K562 (cell line): ENCODE results near the gene MMP24OS. TPM values are rescaled to one million over a fixed set of nuclear protein-coding genes. Genes with fewer than 3 reads are reported as not detected.

Experiments used
- CAMTA2 ChIP-seq: fragments of 250-450 bp; sonication (Bioruptor Pico); conservative IDR thresholded peaks from 2 replicates; pipeline ENCODE4 v1.5.1; 2022
- CBX1 ChIP-seq: sonication (generic); IDR thresholded peaks from 2 replicates; pipeline ENCODE4 v1.6.1; 2016; ENCODE audit warnings: antibody characterized with exemption, low read depth, mild to moderate bottlenecking
- CREB1 ChIP-seq, 2 experiments: sonication (generic) in 1 of 2; formaldehyde crosslinking in 1 of 2; IDR thresholded peaks; 2 replicates each; pipeline versions ENCODE4 v1.6.1 to v1.8.0; 2012 to 2022; ENCODE audit warnings: inconsistent platforms in 1 of 2, mild to moderate bottlenecking in 1 of 2, missing genetic modification reagents in 1 of 2, moderate library complexity in 1 of 2
- ETS2 ChIP-seq: IDR thresholded peaks from 2 replicates; pipeline ENCODE4 v1.6.1; 2016; ENCODE audit warnings: borderline replicate concordance, missing genetic modification characterization, mild to moderate bottlenecking, moderate library complexity, missing compliant biosample characterization; ENCODE audit not compliant: poor library complexity, severe bottlenecking
- GATAD2A ChIP-seq: fragments of 450-650 bp; IDR thresholded peaks from 2 replicates; pipeline ENCODE4 v1.6.1; 2017
- HMG20B ChIP-seq: fragments of 250-450 bp; sonication (Bioruptor Pico); IDR thresholded peaks from 2 replicates; pipeline ENCODE4 v1.5.0; 2021; ENCODE audit warnings: mild to moderate bottlenecking
- HNRNPH1 ChIP-seq: fragments of 200-400 bp; formaldehyde crosslinking; optimal IDR thresholded peaks from 2 replicates; pipeline ENCODE3; 2017; ENCODE audit warnings: low read depth, mild to moderate bottlenecking, low read length, moderate library complexity
- MAFF ChIP-seq: IDR thresholded peaks from 2 replicates; pipeline ENCODE4 v1.6.1; 2012; ENCODE audit warnings: low read length, improper control_type of control experiment
- NFRKB ChIP-seq: fragments of 450-650 bp; IDR thresholded peaks from 2 replicates; pipeline ENCODE4 v1.6.1; 2016; ENCODE audit warnings: low read depth
- NR3C1 ChIP-seq: sonication (generic); formaldehyde crosslinking; IDR thresholded peaks from 2 replicates; pipeline ENCODE4 v1.8.1; 2022; ENCODE audit warnings: missing genetic modification reagents
- SPI1 ChIP-seq: IDR thresholded peaks from 2 replicates; pipeline ENCODE4 v1.6.1; 2011; ENCODE audit warnings: low read depth, low read length, control low read depth, borderline replicate concordance
- XRCC4 ChIP-seq: IDR thresholded peaks from one replicate; pipeline ENCODE4 v1.6.1; 2011; ENCODE audit not compliant: insufficient read depth, insufficient read length; ENCODE audit errors: extremely low read depth
- ZNF175 ChIP-seq: fragments of 200-800 bp; sonication (Bioruptor generic); IDR thresholded peaks from 2 replicates; pipeline ENCODE4 v1.6.1; 2016; ENCODE audit warnings: low read depth, mild to moderate bottlenecking, missing genetic modification characterization, missing compliant biosample characterization
- ZNF24 ChIP-seq: fragments of 450-650 bp; IDR thresholded peaks from 2 replicates; pipeline ENCODE4 v1.6.1; 2016
- ZNF347 ChIP-seq: fragments of 450-650 bp; formaldehyde crosslinking; IDR thresholded peaks from 2 replicates; pipeline ENCODE4 v1.4.0; 2020; ENCODE audit warnings: low read depth, mild to moderate bottlenecking, moderate library complexity
- ZNF717 ChIP-seq: fragments of 250-450 bp; sonication (Bioruptor Pico); IDR thresholded peaks from 2 replicates; pipeline ENCODE4 v1.5.0; 2021
- ZNF764 ChIP-seq: fragments of 250-450 bp; sonication (Bioruptor Pico); IDR thresholded peaks from 2 replicates; pipeline ENCODE4 v1.4.0; 2020; ENCODE audit warnings: low read depth, mild to moderate bottlenecking, moderate library complexity
- ZSCAN32 ChIP-seq: fragments of 450-650 bp; formaldehyde crosslinking; IDR thresholded peaks from 2 replicates; pipeline ENCODE4 v1.4.0; 2020; ENCODE audit warnings: mild to moderate bottlenecking, moderate library complexity
- polyA plus RNA-seq, 8 experiments: library from polyadenylated mRNA; depleted of rRNA in 4 of 8; stranded (reverse) in 5 of 8; unstranded in 3 of 8; fragments of >200 nt; fragmentation: Nextera tagmentation in 2 of 8; fragmentation: Illumina TruSeq in 1 of 8; extraction: Ambion mirVana in 2 of 8; extraction: Trizol in 1 of 8; gene quantifications; 2 replicates each; pipeline versions ENCODE4 v1.2.1 to v1.2.3, GENCODE V29; 2011 to 2014; ENCODE audit warnings: inconsistent platforms in 1 of 8, missing spikeins in 1 of 8
- total RNA-seq, 7 experiments: library from RNA; depleted of rRNA in 6 of 7; stranded (reverse); fragments of >200 nt in 6 of 7; fragmentation: Illumina TruSeq in 2 of 7; extraction: Trizol in 2 of 7; gene quantifications; 2 replicates each; pipeline versions ENCODE4 v1.2.1 to v1.2.3, GENCODE V29; 2011 to 2021; ENCODE audit warnings: low replicate concordance in 1 of 7
- TF ChIP-seq, protein P1 (sequence below), 2 experiments: fragments of 250-450 bp in 1 of 2; fragments of 450-650 bp in 1 of 2; sonication (Bioruptor Pico) in 1 of 2; IDR thresholded peaks; 2 replicates each; pipeline versions ENCODE4 v1.6.1 to v1.8.0; 2016 to 2021; ENCODE audit warnings: mild to moderate bottlenecking in 2 of 2, moderate library complexity in 2 of 2, missing compliant biosample characterization in 1 of 2, missing genetic modification characterization in 1 of 2
- TF ChIP-seq, protein P2 (sequence below): sonication (generic); formaldehyde crosslinking; IDR thresholded peaks from 2 replicates; pipeline ENCODE4 v1.8.0; 2022; ENCODE audit warnings: mild to moderate bottlenecking, low read depth, missing genetic modification reagents
- TF ChIP-seq, protein P3 (sequence below): fragments of 450-650 bp; IDR thresholded peaks from one replicate; pipeline ENCODE4 v1.6.1; 2018; ENCODE audit warnings: mild to moderate bottlenecking, moderate library complexity; ENCODE audit not compliant: partially characterized antibody
- TF ChIP-seq, protein P4 (sequence below), 2 experiments: fragments of 450-650 bp in 1 of 2; IDR thresholded peaks; 2 replicates each; pipeline ENCODE4 v1.6.1; 2011 to 2017; ENCODE audit warnings: low read depth in 2 of 2, antibody characterized with exemption in 1 of 2, borderline replicate concordance in 1 of 2, low read length in 1 of 2, mild to moderate bottlenecking in 1 of 2, mixed read lengths in 1 of 2; ENCODE audit not compliant: control insufficient read depth in 1 of 2

The MMP24OS gene
- total and polyA plus RNA-seq, 9 of the 15 experiments (the other 6 are each of a cell fraction or from before 2014, with no cell fraction given): 0.92 to 41.5 (median 11.4) TPM

DNA sequence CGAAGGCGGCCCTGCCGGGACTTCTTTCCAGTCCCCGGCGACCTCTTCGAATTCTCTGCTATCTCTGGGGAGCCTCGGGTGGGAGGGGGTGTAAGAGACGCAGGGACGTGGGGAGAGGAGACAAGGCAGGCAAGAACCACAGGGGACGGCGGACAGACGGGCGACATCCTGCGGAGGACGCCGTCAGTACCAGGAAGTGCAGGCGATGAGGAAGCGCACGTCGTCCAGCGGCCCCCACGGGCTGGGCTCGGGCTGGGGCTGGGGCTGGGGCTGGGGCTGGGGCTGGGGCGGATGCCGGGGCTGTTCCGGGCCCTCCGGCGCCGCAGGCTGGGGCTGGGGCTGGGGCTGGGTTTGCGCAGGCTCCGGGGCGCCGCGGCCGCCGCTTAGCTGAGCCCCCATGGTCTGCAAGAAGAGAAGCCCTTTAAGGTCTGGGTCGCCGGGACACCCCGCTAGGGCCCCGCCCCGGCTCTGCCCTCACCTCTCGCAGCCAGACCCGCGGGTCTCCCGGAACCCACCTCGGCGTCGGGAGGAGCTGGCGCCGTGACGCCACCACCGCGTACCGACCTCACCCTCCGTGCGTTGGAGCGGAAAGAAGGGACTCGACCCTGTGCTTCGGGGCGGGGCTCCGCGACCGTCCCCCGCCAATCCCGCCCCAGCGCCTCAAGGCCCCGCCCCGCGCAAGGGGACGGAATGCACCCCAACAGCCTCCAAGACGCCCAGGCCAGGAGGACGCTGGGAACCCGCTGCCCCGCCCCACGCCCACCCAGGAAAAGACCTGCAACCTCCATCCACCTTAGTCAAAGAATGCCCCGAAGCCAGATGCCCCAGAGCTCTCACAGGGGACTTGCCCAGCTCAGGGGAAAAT, at the start of gene MMP24OS (continued):
- TF ChIP-seq ZNF717 (CRISPR knock-in tag) (no peak), SPI1 (peak; percentile 75), HNRNPH1 (no peak), GATAD2A (no peak), HMG20B (CRISPR knock-in tag) (no peak), CREB1 (IDR thresholded peaks at IDR 0.05) (peak; percentile 59; the same call in 1 of the 2 replicates), CREB1 (CRISPR knock-in tag; IDR thresholded peaks at IDR 0.05) (peak; percentile 55), ZNF764 (CRISPR knock-in tag) (no peak), MAFF (no peak), ZNF24 (no peak), ZNF175 (CRISPR knock-in tag) (no peak), CAMTA2 (CRISPR knock-in tag) (no peak), ZSCAN32 (CRISPR knock-in tag) (no peak), NR3C1 (CRISPR knock-in tag) (no peak), CBX1 (no peak), ETS2 (tag) (no peak), NFRKB (no peak), ZNF347 (CRISPR knock-in tag) (no peak), XRCC4 (no peak)
- TF ChIP-seq, protein P1, sequence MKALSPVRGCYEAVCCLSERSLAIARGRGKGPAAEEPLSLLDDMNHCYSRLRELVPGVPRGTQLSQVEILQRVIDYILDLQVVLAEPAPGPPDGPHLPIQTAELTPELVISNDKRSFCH (CRISPR knock-in tag; IDR thresholded peaks at IDR 0.05): no peak
- TF ChIP-seq, protein P1 (tag; IDR thresholded peaks at IDR 0.05): no peak
- TF ChIP-seq, protein P2, sequence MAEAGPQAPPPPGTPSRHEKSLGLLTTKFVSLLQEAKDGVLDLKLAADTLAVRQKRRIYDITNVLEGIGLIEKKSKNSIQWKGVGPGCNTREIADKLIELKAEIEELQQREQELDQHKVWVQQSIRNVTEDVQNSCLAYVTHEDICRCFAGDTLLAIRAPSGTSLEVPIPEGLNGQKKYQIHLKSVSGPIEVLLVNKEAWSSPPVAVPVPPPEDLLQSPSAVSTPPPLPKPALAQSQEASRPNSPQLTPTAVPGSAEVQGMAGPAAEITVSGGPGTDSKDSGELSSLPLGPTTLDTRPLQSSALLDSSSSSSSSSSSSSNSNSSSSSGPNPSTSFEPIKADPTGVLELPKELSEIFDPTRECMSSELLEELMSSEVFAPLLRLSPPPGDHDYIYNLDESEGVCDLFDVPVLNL (CRISPR knock-in tag): no peak
- TF ChIP-seq, protein P3, sequence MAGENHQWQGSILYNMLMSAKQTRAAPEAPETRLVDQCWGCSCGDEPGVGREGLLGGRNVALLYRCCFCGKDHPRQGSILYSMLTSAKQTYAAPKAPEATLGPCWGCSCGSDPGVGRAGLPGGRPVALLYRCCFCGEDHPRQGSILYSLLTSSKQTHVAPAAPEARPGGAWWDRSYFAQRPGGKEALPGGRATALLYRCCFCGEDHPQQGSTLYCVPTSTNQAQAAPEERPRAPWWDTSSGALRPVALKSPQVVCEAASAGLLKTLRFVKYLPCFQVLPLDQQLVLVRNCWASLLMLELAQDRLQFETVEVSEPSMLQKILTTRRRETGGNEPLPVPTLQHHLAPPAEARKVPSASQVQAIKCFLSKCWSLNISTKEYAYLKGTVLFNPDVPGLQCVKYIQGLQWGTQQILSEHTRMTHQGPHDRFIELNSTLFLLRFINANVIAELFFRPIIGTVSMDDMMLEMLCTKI: no peak
- TF ChIP-seq, protein P4, sequence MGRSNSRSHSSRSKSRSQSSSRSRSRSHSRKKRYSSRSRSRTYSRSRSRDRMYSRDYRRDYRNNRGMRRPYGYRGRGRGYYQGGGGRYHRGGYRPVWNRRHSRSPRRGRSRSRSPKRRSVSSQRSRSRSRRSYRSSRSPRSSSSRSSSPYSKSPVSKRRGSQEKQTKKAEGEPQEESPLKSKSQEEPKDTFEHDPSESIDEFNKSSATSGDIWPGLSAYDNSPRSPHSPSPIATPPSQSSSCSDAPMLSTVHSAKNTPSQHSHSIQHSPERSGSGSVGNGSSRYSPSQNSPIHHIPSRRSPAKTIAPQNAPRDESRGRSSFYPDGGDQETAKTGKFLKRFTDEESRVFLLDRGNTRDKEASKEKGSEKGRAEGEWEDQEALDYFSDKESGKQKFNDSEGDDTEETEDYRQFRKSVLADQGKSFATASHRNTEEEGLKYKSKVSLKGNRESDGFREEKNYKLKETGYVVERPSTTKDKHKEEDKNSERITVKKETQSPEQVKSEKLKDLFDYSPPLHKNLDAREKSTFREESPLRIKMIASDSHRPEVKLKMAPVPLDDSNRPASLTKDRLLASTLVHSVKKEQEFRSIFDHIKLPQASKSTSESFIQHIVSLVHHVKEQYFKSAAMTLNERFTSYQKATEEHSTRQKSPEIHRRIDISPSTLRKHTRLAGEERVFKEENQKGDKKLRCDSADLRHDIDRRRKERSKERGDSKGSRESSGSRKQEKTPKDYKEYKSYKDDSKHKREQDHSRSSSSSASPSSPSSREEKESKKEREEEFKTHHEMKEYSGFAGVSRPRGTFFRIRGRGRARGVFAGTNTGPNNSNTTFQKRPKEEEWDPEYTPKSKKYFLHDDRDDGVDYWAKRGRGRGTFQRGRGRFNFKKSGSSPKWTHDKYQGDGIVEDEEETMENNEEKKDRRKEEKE (IDR thresholded peaks at IDR 0.05; ENCODE audit: borderline replicate concordance in 1 of 2, control insufficient read depth in 1 of 2, low read depth in 2 of 2, low read length in 1 of 2): 0 out of 4 replicates have a peak, but pooled peaks of 1 of the 2 experiments have one; percentile 68
